Testis (tissue), 2 donors: ENCODE measurements around the gene SOWAHB.

Experiments used
- CTCF ChIP-seq, 3 experiments: fragments of 450-650 bp in 2 of 3; fragments of 200-600 bp in 1 of 3; sonication (generic) in 1 of 3; IDR thresholded peaks; one replicate each; pipeline ENCODE4 v1.5.1; 2016 to 2019; ENCODE audit warnings: antibody characterized with exemption in 3 of 3, mild to moderate bottlenecking in 2 of 3, moderate library complexity in 1 of 3
- POLR2A ChIP-seq: fragments of 450-650 bp; IDR thresholded peaks from one replicate; pipeline ENCODE4 v1.6.1; 2017; ENCODE audit warnings: antibody characterized with exemption, mild to moderate bottlenecking, moderate library complexity

- TF ChIP-seq CTCF (IDR thresholded peaks at IDR 0.05), result no peak
- no peak for TF ChIP-seq POLR2A
Observed at GRCh38 chr4:76896614-76897535, 1.1 kb downstream of the SOWAHB start.
